ENCODE measurements around the gene DSG1. TPM values are rescaled to one million over a fixed set of nuclear protein-coding genes. Genes with fewer than 3 reads are reported as not detected.

DSG1 gene
- total RNA-seq, 1 donor from 2014 or later = not detected

GRCh38 chr18:31303771-31304170 is 14.2 kb upstream of the DSG1 start:
- H3K9me3 Mint-ChIP-seq (ENCODE audit: unreplicated experiment) = no peaks in the 10 kb centered on the region
- no peak overlapping the region for H3K4me3 Mint-ChIP-seq (ENCODE audit: unreplicated experiment)
- no peaks in the 10 kb centered on the region for H3K36me3 Mint-ChIP-seq (ENCODE audit: unreplicated experiment)
- TF ChIP-seq CTCF (IDR thresholded peaks at IDR 0.05) = no peak
- H3K27ac Mint-ChIP-seq (ENCODE audit: unreplicated experiment) = peak overlapping the region; percentile 57
- H3K4me1 Mint-ChIP-seq (ENCODE audit: unreplicated experiment) = peaks cover 32% of the 10 kb centered on the region
- no peaks in the 10 kb centered on the region for H3K27me3 Mint-ChIP-seq (ENCODE audit: unreplicated experiment)
- no peak for DNase-seq (ENCODE audit: extremely low spot score, unreplicated experiment)

GRCh38 chr18:31309115-31309514 is 8.8 kb upstream of the DSG1 start:
- H3K27ac Mint-ChIP-seq (ENCODE audit: unreplicated experiment) = no peak overlapping the region
- no peak for DNase-seq (ENCODE audit: extremely low spot score, unreplicated experiment)
- H3K36me3 Mint-ChIP-seq (ENCODE audit: unreplicated experiment) = no peaks in the 10 kb centered on the region
- peaks cover 4% of the 10 kb centered on the region for H3K4me1 Mint-ChIP-seq (ENCODE audit: unreplicated experiment)
- H3K4me3 Mint-ChIP-seq (ENCODE audit: unreplicated experiment) = no peak overlapping the region
- H3K27me3 Mint-ChIP-seq (ENCODE audit: unreplicated experiment) = peaks cover 26% of the 10 kb centered on the region
- peaks cover 5% of the 10 kb centered on the region for H3K9me3 Mint-ChIP-seq (ENCODE audit: unreplicated experiment)
- TF ChIP-seq CTCF (IDR thresholded peaks at IDR 0.05) = no peak

GRCh38 chr18:31316974-31317373 is 986 bp upstream of the DSG1 start:
- H3K27me3 Mint-ChIP-seq (ENCODE audit: unreplicated experiment) = peaks cover 62% of the 10 kb centered on the region
- H3K4me1 Mint-ChIP-seq (ENCODE audit: unreplicated experiment) = no peaks in the 10 kb centered on the region
- no peaks in the 10 kb centered on the region for H3K9me3 Mint-ChIP-seq (ENCODE audit: unreplicated experiment)
- DNase-seq (ENCODE audit: extremely low spot score, unreplicated experiment) = no peak
- H3K4me3 Mint-ChIP-seq (ENCODE audit: unreplicated experiment) = no peak overlapping the region
- no peaks in the 10 kb centered on the region for H3K36me3 Mint-ChIP-seq (ENCODE audit: unreplicated experiment)
- TF ChIP-seq CTCF (IDR thresholded peaks at IDR 0.05) = no peak
- no peak overlapping the region for H3K27ac Mint-ChIP-seq (ENCODE audit: unreplicated experiment)

GRCh38 chr18:31321719-31322118 is 3.8 kb downstream of the DSG1 start:
- Mint-ChIP-seq H3K9me3 (ENCODE audit: unreplicated experiment) (no peaks in the 10 kb centered on the region), H3K4me3 (ENCODE audit: unreplicated experiment) (no peak overlapping the region), H3K36me3 (ENCODE audit: unreplicated experiment) (no peaks in the 10 kb centered on the region), H3K27me3 (ENCODE audit: unreplicated experiment) (peaks cover 61% of the 10 kb centered on the region), H3K4me1 (ENCODE audit: unreplicated experiment) (peaks cover 10% of the 10 kb centered on the region), H3K27ac (ENCODE audit: unreplicated experiment) (no peak overlapping the region)
- TF ChIP-seq CTCF (IDR thresholded peaks at IDR 0.05) = no peak
- DNase-seq (ENCODE audit: extremely low spot score, unreplicated experiment) = no peak

GRCh38 chr18:31325051-31325450 is 7.1 kb downstream of the DSG1 start:
- peaks cover 10% of the 10 kb centered on the region for H3K4me1 Mint-ChIP-seq (ENCODE audit: unreplicated experiment)
- no peak for DNase-seq (ENCODE audit: extremely low spot score, unreplicated experiment)
- no peak for TF ChIP-seq CTCF (IDR thresholded peaks at IDR 0.05)
- peaks cover 69% of the 10 kb centered on the region for H3K27me3 Mint-ChIP-seq (ENCODE audit: unreplicated experiment)
- no peaks in the 10 kb centered on the region for H3K36me3 Mint-ChIP-seq (ENCODE audit: unreplicated experiment)
- H3K27ac Mint-ChIP-seq (ENCODE audit: unreplicated experiment) = no peak overlapping the region
- no peak overlapping the region for H3K4me3 Mint-ChIP-seq (ENCODE audit: unreplicated experiment)
- H3K9me3 Mint-ChIP-seq (ENCODE audit: unreplicated experiment) = no peaks in the 10 kb centered on the region
